T-helper 1 cell treated with Interleukin-12 subunit alpha and Interleukin-12 subunit beta and Interleukin-4 antibody, amounts not matched to agents 30 ng/mL and 1 ng/mL, for 36 hours (primary cell): Measurements from ENCODE around the gene SELENOW. TPM values are rescaled to one million over a fixed set of nuclear protein-coding genes. Genes with fewer than 3 reads are reported as not detected.
"Not testable (repeated sequence)": the region's sequence is repeated elsewhere in the genome, so short reads cannot be mapped to it uniquely, and the experiment has no call there.

Source experiments
- intact Hi-C: fragments of 100-400 bp; cut with micrococcal nuclease; formaldehyde crosslinking; loops from one replicate; pipeline ENCODE4 v1.15.1; 2024
- total RNA-seq: library from RNA; stranded (reverse); gene quantifications from 2 replicates; pipeline ENCODE4 v1.2.3, GENCODE V29; 2022

SELENOW gene
- total RNA-seq, 1 donor from 2014 or later, result 89.1 TPM

DNA sequence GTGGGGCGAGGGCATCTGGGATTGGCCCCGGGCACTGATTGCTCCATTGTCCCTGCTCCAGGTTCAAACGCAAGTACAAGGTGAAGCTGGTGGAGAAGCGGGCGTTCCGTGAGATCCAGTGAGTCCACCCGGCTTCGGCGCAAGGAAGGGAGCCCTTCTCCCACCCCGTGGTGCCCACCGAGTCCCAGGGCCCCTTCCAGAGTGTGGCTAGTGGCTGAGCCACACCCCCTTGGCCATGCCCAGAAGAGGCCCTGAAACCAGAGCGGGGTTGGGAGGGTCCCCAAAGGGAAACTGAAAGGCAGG, 21.9 kb upstream of the SELENOW start:
- intact Hi-C loops, result no loop called here

DNA sequence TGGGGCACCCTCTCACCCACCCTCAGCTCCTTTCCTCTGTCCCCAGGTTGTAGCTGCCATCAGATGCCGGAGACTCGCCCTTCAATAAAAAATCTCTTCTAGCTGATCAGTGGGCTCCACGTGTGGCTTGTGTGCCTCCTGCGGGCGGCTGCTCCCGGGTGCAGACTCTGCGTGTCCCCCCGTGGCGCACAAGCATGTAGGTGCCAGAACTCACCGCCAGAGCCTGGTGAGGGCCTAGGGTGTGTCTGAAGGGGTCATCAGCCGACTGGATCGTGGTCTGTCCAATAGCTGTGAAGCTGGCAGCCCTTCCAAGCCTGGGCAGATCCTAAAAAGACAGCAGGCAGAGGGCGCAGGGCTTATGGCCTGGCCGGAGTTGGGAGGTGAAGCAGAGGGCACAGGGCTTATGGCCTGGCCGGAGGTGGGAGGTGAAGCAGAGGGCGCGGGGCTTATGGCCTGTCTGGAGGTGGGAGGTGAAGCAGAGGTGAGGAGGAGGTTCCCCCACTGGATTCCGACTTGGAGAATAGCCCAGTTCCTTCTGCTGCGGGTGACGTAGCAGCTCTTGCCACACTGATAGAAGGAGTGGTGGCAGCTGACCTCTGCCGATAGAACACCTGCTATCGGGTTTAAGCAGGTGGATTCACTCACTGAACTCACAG, 21.4 kb upstream of the SELENOW start:
- intact Hi-C loops, result no loop called here

DNA sequence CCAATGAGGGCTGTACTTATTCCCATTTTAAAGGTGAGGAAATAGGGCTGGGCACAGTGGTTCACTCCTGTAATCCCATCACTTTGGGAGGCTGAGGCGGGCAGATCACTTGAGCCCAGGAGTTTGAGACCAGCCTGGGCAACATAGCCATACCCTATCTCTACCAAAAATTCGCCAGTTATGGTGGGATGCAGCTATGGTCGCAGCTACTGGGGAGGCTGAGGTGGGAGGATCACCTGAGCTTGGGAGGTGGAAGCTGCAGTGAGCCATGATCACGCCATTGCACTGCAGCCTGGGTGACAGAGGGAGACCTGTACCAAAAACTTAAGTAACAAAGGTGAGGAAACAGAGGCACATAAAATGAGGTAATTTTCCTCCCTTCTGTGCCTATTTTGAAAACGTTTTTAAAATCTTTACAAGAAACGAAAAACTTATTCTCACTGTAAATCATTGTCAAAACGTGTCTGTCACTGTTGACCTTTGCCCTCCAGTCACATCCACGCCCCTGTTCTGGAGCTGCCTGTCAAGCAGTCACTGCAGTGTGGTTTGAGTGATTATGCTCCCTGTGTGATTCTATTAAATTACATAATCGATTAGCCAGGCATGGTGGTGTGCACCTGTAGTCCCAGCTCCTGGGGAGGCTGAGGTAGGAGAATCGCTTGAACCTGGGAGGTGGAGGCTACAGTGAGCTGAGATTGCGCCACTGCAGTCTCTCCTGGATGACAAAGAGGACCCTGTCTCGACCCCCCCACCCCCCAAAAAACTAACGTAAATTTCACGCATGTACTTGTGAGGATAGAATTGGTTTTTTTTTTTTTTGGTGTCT, 20.7 kb upstream of the SELENOW start:
- intact Hi-C loops, result no loop called here

DNA sequence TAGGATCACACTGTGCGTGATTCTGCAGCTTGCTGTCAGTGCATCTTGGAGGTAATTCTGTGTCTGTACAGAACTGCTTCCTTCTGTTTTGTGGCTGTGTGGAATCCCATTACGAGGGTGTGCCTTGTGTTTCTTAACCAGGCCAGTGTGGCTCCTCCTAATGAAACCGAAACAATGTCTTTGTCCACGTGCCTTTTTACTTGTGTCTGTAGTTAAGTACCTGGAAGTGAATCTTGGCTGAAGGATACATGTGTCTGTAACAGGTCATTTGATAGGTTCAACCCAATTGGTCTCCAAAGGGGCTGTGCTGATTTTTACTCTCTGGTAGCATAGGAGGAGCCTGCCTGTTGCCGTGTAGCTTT, 20.1 kb upstream of the SELENOW start:
- intact Hi-C loops, result no loop called here

DNA sequence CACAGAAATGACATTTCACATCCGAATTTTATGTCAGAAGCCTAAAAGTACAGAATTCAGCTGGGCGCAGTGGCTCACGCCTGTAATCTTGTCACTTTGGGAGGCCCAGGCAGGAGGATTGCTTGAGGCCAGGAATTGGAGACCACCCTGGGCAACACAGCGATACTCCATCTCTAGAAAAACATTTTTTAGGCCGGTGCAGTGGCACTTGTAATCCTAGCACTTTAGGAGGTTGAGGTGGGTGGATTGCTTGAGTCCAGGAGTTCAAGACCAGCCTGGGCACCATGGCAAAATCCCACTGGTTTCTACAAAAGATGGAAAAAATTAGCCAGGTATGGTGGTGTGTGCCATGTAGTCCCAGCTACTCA, 17.9 kb upstream of the SELENOW start:
- intact Hi-C loops, result no loop called here

DNA sequence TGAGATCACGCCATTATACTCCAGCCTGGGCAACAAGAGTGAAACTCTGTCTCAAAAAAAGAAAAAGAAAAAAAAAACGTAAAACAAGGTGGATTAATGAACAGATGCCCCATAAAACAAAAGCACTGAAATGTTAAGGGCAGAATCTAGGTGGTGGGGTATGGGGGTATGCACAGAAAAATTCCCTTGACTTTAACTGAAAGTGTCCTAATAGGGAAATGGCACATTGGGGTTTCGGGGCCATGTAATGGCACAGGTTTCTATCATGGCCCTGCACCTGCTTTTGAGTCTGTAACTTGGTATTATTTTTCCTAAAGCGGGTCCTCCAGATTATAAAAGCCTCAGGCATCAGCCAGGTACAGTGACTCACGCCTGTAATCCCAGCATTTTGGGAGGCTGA, 16.9 kb upstream of the SELENOW start:
- intact Hi-C loops, result no loop called here

DNA sequence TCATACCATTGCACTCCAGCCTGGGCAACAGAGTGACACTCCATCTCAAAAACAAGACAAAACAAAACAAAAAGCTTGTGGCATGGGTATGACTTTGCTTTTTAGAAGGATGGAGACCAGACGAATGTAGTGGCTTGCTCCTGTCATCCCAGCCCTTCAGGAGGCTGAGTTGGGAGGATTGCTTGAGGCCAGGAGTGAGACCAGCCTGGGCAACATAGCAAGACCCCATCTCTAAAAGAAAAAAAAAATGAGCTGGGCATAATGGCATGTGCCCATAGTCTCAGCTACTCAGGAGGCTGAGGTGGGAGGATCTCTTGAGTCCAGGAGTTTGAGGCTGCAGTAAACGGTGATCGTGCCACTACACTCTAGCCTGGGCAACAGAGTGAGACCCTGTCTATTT, 16.4 kb upstream of the SELENOW start:
- intact Hi-C loops, result no loop called here

DNA sequence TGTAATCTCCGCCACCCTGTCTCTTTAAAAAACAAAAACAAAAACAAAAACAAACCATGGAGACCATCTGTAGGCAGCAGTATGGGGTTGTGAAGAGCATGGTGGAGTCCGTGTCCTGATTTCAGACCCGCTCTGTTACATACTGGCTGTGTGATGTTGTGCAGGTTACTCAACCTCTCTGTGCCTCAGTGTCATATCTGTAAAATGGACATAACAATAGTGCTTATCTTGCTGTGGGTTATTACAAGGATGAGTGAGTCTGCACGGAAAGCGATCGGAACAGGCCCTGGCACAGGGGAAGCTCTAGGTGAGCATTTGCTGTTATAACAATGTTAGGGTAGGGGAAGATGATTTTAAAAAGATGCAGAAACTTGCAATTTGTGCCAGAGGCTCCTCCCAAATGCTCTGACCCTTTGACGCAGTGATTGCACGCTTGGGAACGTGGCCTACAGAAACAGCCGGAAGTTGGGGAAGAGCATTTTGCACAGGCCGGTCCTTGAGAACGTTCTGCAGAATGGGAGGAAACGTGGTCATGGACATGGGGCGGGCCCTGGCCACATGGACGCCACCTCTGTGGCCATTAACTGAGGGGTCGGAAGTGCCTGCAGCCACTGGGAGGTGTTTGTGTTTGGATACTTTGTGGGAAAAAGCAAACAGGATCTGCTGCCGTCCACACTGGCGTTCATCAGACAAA, 15.7 kb upstream of the SELENOW start:
- intact Hi-C loops, result no loop called here

DNA sequence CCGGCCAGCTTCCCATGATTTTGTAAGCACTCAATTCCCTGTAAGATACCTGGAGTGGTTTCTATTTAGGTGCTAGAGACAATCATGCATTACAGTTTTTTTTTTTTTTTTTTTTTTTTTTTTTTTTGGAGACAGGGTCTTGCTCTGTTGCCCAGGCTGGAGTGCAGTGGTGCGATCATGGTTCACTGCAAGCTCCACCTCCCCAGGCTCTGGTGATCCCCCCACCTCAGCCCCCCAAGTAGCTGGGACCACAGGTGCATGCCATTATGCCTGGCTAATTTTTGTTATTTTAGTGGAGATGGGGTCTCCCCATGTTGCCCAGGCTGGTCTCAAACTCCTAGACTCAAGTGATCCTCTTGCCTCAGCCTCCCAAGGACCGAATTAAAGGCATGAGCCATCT, 13.8 kb upstream of the SELENOW start:
- intact Hi-C loops, result not testable (repeated sequence)

DNA sequence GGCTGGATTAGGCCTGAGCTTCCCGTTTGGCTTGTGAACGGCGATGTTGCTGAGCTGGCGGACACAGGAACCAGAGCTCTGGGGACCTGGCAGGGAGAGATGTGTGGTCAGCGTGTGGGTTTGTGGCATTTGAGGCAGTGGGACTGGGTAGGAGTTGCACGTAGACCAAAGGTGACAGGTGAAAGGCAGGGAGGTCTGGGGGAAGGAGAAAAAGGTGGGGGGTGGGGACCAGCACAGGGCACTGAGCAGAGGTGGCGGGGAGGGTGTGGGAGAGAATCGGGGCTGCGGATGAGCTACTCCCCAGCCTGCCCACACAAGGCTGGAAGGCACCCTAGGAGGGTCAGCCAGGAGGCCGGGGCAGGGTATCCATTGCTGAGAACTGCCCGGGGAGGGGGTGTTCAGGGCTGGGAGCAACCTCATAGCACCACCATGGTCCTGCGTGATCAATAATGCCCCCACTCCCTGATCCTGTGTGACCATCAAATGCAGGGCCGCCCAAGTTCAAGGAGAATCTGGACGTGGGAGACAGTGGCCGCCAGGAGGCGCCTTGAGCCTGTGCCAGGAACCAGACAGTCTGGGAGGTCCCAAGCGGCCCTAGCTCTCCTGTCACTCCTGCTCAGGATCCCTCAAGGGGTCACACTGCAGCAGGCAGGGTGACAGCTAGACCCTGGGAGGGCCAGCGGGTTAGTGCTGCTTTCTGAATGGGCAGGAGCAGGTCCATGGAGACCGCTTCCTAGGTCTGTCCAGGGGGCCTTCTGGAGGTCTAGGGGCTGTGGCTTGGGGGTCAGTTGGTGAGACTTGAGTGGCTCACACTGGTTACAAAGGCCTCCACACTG, 12.8 kb upstream of the SELENOW start:
- intact Hi-C loops, result loop anchor here (1.0 kb wide), 1 partner anchor 23 kb away; no protein-coding TSS in a partner anchor

DNA sequence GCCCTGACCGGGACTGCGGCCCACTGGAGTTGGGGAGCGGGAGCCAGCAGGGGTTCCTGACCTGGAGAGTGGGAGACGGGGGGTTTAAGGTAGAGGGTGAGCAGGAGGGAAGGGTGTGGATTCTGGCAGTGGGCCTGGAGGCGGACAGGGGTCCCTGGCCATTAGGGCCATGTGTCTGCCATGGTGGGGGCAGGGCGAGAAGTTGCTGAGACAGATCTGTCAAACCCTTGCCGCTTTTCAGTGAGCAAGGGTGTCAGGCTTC, 12.2 kb upstream of the SELENOW start:
- intact Hi-C loops, result loop anchor here (1.0 kb wide), 1 partner anchor 22 kb away; no protein-coding TSS in a partner anchor

DNA sequence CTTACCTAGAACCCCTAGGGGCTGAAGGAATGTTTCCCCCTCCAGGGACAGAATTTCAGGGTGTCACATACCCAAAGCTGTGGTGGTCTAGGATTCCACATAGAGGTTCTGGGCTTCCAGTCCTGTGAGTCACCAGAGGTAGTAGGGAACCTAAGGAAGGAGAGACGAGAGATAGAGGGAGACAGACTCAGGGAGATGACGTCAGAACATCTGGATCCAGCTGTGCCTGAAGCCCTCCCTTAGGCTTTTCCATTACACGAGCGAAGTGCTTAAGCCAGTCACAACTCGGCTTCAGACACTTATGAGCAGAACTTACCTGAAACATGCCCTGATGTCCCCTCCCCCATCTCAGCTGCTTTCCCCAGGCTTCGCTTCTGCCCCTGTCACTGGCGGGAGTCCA, 11.8 kb upstream of the SELENOW start:
- intact Hi-C loops, result loop anchor here (1.0 kb wide), 1 partner anchor 22 kb away; no protein-coding TSS in a partner anchor

DNA sequence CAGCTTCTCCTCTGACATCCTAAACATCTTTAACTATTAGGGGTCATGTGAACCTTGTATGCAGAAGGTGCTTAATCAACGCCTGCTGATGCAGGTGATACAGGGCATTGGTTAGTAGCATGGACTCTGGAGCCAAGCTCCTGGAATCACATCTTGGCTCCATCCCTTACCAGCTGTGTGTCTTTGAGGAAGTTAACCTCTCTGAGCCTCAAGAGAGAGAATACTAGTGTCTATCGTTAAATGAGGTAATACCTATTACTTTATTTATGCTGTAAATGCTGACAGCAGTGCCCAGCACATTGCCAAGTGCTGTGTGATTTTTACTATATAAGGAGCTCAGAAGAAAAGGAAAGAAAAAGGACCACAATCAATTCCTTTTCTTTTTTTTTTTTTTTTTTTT, 11.2 kb upstream of the SELENOW start:
- intact Hi-C loops, result no loop called here

DNA sequence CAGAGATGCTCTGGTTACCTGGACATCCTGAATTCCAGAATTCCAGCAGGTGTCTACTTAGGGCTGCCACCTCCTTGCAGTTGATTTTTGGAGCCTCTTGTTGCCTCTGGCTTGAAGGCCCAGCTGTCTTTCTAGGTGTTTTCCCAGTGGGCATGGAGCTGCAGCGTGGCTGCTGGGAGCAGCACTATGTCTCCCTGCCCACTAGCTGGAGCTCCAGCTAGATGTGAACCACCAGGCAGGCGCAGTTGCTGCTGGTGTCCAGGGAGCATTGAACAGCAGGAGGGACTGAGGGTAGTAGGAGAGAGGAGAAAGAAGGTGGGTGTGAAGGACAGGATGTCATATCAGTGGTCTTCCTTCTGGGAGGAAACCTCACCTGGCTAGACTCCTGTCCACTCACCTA, 9.9 kb upstream of the SELENOW start:
- intact Hi-C loops, result no loop called here

DNA sequence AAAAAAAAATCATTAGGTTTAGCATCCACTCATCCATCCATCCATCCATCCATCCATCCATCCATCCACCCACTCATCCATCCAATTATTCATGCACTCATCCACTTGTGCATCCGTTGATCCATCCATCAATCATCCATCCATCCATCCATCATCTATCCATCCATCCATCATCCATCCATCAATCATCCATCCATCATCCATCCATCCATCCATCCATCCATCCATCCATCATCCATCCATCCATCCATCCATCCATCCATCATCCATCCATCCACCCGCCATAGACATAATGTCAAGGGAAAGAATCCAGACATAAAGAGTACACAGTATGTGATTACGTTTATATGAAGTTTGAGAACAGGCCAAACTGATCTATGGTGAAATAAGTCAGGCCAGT, 9.0 kb upstream of the SELENOW start:
- intact Hi-C loops, result no loop called here

DNA sequence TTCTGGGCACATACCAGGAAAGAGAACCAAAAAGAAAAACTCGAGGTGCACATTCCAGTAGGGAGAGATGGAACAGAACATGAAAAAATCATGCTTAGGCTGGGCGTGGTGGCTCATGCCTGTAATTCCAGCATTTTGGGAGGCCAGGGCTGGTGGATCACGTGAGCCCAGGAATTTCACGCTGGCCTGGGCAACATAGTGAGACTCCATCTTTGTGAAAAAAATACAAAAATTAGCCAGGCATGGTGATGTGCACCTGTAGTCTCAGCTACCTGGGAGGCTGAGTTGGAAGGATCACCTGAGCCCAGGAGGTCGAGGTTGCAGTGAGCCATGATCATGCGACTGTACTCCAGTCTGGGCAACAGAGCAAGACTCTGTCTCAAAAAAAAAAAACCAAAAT, 7.2 kb upstream of the SELENOW start:
- intact Hi-C loops, result not testable (repeated sequence)

DNA sequence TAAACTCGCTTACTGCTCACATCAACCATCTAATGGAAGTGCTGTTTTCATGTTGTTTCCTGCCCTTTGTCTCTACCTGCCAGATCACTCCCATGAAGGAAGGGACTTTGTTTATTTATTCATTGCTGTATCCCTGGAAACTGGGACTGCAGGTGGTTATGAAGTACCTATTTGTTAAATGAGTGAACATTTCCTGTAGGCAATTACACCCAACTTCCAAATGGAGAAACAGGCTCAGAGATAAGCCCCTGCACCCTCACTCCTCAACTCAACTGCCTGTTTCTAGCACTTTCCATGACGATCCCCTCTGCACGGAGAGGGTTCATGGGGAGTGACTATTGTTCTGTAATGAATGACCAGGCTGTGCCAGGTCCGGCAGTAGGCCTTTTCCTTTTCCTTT, 1.9 kb upstream of the SELENOW start:
- intact Hi-C loops, result no loop called here

DNA sequence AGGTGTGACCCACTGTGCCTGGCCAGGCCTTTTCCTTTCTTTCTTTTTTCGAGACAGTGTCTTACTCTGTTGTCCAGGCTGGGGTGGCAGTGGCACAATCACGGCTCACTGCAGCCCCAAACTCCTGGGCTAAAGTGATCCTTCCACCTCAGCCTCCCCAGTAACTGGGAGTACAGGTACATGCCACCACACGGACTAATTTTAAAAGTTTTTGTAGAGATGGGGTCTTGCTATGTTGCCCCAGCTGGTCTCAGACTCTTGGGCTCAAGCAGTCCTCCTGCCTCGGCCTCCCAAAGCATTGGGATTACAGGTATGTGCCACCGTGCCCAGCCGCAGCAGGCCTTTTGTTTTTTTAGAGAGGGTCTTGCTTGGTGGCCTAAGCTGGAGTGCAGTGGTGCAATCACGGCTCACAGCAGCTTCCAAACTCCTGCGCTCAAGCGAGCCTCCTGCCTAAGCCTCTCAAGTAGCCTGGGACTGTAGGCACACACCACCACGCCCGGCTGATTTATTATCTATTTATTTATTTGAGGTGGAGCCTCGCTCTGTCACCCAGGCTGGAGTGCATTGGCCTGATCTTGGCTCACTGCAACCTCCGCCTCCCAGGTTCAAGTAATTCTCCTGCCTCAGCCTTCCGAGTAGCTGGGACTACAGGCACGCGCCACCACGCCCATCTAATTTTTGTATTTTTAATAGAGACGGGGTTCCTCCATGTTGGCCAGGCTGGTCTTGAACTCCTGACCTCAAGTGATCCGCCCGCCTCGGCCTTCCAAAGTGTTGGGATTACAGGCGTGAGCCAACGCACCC, 1.1 kb upstream of the SELENOW start:
- intact Hi-C loops, result loop anchor here (1.0 kb wide), 1 partner anchor 32 kb away; the partner anchor contains the start of gene NOP53

DNA sequence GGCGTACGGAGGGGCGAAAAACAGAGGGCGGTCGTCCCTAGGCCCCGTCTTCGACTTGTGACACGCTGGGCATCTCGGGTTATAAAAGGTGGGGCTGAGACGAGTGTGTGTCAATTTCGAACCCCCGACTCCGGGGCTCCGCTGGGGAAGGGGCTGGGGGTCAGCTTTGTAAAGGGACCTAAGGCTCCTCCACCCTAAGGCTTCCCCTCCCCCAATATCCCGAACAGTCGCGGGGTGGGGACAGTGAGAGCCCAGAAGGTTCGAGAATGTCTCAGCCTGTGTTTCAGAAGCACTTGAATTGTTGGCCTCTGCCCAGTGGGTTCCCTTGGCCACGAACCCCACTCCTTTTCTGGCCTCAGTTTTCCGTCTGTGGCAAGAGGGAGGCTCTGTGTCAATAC, 450 bp downstream of the SELENOW start:
- intact Hi-C loops, result loop anchor here (1.0 kb wide), 1 partner anchor 34 kb away; the partner anchor contains the start of gene NOP53

DNA sequence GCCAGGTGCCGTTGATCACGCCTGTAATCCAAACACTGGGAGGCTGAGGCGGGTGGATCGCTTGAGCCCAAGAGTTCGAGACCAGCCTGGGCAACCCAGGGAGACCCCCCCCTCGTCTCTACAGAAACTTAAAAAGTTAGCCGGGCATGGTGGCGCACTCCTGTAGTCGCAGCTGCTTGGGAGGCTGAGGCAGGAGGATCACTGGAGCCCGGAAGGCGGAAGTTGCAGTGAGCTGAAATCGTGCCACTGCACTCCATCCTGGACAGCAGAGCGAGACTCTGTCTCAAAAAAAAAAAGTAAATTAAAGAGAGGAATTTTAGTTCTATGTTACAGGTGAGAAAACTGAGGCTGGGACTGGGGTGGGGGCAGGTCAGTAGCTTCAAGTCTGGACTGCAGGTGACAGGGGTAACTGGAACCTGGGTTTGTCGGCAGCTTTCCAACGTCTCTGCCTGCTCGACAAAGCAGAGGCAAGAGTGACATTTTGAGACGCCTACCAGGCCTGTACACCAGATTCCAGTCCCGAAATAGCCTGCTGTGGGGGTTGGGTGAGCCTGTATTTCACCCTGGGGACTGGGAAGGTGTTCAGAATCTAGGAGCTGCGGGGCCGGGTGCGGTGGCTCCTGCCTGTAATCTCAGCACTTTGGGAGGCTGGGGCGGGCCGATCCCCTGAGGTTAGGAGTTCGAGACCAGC, 1.2 kb downstream of the SELENOW start:
- intact Hi-C loops, result no loop called here

DNA sequence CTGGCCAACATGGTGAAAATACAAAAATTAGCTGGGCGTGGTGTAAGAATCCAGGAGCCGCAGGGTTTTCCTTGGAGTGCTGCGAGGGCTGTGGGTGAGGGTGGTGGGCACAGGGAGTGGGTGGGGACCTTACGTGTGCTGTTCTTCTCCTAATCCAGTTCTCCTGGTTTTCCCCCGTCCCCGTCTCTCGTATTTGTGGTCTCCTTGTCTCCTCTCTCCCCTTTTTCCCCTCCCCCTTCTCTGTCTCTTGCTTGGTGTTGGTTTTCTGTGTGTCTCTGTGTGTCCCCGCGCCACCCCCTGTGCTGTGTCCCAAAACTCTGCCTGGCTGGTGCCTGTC, 1.7 kb downstream of the SELENOW start:
- intact Hi-C loops, result no loop called here
